Upper lobe of right lung (tissue), 1 donor: ENCODE results near the gene IER2. TPM values are rescaled to one million over a fixed set of nuclear protein-coding genes. Genes with fewer than 3 reads are reported as not detected.
"Not testable (repeated sequence)": the region's sequence is repeated elsewhere in the genome, so short reads cannot be mapped to it uniquely, and the experiment has no call there.

ENCODE experiments used
- ATAC-seq: fragments of 200-7000 bp; cut with Tn5 transposase; one replicate; pipeline ENCODE4 v1.9.1; 2020; ENCODE audit warnings: mild to moderate bottlenecking, moderate library complexity
- DNase-seq: peaks from one replicate; pipeline ENCODE4 v3.0.0-alpha.2; 2020
- H3K27ac ChIP-seq: fragments of 200-600 bp; one replicate; pipeline ENCODE4 v1.8.0; 2022
- H3K27me3 ChIP-seq: fragments of 200-600 bp; one replicate; pipeline ENCODE4 v1.8.0; 2022; ENCODE audit warnings: mild to moderate bottlenecking
- H3K36me3 ChIP-seq: fragments of 200-600 bp; one replicate; pipeline ENCODE4 v1.8.0; 2022
- H3K4me1 ChIP-seq: fragments of 200-600 bp; one replicate; pipeline ENCODE4 v1.8.0; 2022
- H3K4me3 ChIP-seq: fragments of 200-600 bp; one replicate; pipeline ENCODE4 v1.8.0; 2022; ENCODE audit warnings: mild to moderate bottlenecking
- H3K9me3 ChIP-seq: fragments of 200-600 bp; one replicate; pipeline ENCODE4 v1.8.0; 2022
- intact Hi-C: fragments of 100-400 bp; cut with DNase I; formaldehyde crosslinking; loops from one replicate; pipeline ENCODE4 v1.11.0; 2022
- total RNA-seq: library from RNA; stranded (reverse); fragmentation: NEBNext Ultra II Directional; extraction: Animal tissue kit (Norgen Biotek cat#: 25700); gene quantifications from one replicate; pipeline ENCODE4 v1.2.1, GENCODE V29; 2021
- TF ChIP-seq, protein P1 (sequence below): fragments of 200-600 bp; IDR thresholded peaks from one replicate; pipeline ENCODE4 v1.8.0; 2022; ENCODE audit warnings: antibody characterized with exemption
- donor health status: DM: no; HTN: yes; CAD: no; lungs with severe emphysema.

Gene IER2
- total RNA-seq, 1 donor from 2014 or later: 104 TPM

DNA sequence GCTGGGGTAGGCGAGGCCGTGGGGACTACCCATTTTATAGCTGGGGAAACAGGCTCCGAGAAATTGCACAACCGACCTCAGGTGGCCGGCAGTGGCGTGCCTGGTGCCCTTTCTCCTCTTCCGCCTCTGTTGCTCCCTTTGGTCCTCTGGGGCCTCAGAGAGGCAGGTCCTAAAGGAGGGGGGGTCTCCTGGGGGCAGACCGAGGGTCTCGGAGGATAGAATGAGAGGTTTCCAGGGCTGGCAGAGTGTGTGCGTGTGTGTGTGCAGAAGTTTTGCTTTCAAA lies 11.4 kb upstream of the IER2 start:
- Histone ChIP-seq H3K9me3 (no peaks in the 10 kb centered on the region), H3K4me3 (no peak overlapping the region), H3K27me3 (no peaks in the 10 kb centered on the region), H3K27ac (no peak overlapping the region), H3K36me3 (peaks cover 36% of the 10 kb centered on the region), H3K4me1 (no peaks in the 10 kb centered on the region)
- intact Hi-C loops: no loop called here
- TF ChIP-seq, protein P1, sequence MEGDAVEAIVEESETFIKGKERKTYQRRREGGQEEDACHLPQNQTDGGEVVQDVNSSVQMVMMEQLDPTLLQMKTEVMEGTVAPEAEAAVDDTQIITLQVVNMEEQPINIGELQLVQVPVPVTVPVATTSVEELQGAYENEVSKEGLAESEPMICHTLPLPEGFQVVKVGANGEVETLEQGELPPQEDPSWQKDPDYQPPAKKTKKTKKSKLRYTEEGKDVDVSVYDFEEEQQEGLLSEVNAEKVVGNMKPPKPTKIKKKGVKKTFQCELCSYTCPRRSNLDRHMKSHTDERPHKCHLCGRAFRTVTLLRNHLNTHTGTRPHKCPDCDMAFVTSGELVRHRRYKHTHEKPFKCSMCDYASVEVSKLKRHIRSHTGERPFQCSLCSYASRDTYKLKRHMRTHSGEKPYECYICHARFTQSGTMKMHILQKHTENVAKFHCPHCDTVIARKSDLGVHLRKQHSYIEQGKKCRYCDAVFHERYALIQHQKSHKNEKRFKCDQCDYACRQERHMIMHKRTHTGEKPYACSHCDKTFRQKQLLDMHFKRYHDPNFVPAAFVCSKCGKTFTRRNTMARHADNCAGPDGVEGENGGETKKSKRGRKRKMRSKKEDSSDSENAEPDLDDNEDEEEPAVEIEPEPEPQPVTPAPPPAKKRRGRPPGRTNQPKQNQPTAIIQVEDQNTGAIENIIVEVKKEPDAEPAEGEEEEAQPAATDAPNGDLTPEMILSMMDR: no peak
- DNase-seq (no peak), ATAC-seq (no peak)

GRCh38 chr19:13139633-13140311 lies 10.4 kb upstream of the IER2 start:
- DNase-seq (no peak), ATAC-seq (no peak)
- H3K27me3 ChIP-seq: no peaks in the 10 kb centered on the region
- no peak overlapping the region for H3K27ac ChIP-seq
- intact Hi-C loops: no loop called here
- no peaks in the 10 kb centered on the region for H3K4me1 ChIP-seq
- no peak overlapping the region for H3K4me3 ChIP-seq
- H3K36me3 ChIP-seq: peaks cover 45% of the 10 kb centered on the region
- no peaks in the 10 kb centered on the region for H3K9me3 ChIP-seq
- TF ChIP-seq, protein P1: no peak

- no peaks in the 10 kb centered on the region for H3K27me3 ChIP-seq
- peaks cover 9% of the 10 kb centered on the region for H3K4me1 ChIP-seq
- H3K9me3 ChIP-seq: no peaks in the 10 kb centered on the region
- TF ChIP-seq, protein P1: no peak
- no peak overlapping the region for H3K4me3 ChIP-seq
- intact Hi-C loops: no loop called here
- peaks cover 18% of the 10 kb centered on the region for H3K36me3 ChIP-seq
- H3K27ac ChIP-seq: no peak overlapping the region
- DNase-seq (no peak), ATAC-seq (no peak)
These were observed 3.2 kb upstream of the IER2 start for GRCh38 chr19:13146763-13147563.

- Histone ChIP-seq H3K36me3 (peaks cover 13% of the 10 kb centered on the region), H3K4me3 (peak overlapping the region; percentile 96), H3K27ac (peak overlapping the region; percentile 99)
- H3K27me3 ChIP-seq, H3K9me3 ChIP-seq, ATAC-seq, H3K4me1 ChIP-seq, DNase-seq, intact Hi-C loops: not testable (repeated sequence)
These were observed 1.0 kb upstream of the IER2 start for GRCh38 chr19:13149173-13149627.

GRCh38 chr19:13149628-13150186 lies 504 bp upstream of the IER2 start:
- peak; percentile 89 for DNase-seq
- ATAC-seq: peak; percentile 2
- Histone ChIP-seq H3K36me3 (peaks cover 8% of the 10 kb centered on the region), H3K27me3 (no peaks in the 10 kb centered on the region), H3K9me3 (no peaks in the 10 kb centered on the region), H3K4me1 (peaks cover 9% of the 10 kb centered on the region), H3K4me3 (peak overlapping the region; percentile 96), H3K27ac (peak overlapping the region; percentile 99)
- intact Hi-C loops: no loop called here
- TF ChIP-seq, protein P1: no peak
